ELR (cell line): Measurements from ENCODE around the gene SEC14L6.
"Not testable (repeated sequence)": the region's sequence is repeated elsewhere in the genome, so short reads cannot be mapped to it uniquely, and the experiment has no call there.

Experiments
- DNase-seq: peaks from one replicate; pipeline ENCODE4 v3.0.0-alpha.2; 2015; ENCODE audit warnings: low read depth

The SEC14L6 gene

GRCh38 chr22:30546616-30547015 lies at the start of gene SEC14L6:
TSS of gene SEC14L6 (minus strand) at chr22:30546741. CDS start at chr22:30546682, 59 bp downstream.
- DNase-seq, result no peak

GRCh38 chr22:30596199-30596598 lies 49.7 kb upstream of the SEC14L6 start:
- DNase-seq, result no peak

GRCh38 chr22:30592360-30592713 lies 45.8 kb upstream of the SEC14L6 start:
- DNase-seq, result not testable (repeated sequence)

DNA sequence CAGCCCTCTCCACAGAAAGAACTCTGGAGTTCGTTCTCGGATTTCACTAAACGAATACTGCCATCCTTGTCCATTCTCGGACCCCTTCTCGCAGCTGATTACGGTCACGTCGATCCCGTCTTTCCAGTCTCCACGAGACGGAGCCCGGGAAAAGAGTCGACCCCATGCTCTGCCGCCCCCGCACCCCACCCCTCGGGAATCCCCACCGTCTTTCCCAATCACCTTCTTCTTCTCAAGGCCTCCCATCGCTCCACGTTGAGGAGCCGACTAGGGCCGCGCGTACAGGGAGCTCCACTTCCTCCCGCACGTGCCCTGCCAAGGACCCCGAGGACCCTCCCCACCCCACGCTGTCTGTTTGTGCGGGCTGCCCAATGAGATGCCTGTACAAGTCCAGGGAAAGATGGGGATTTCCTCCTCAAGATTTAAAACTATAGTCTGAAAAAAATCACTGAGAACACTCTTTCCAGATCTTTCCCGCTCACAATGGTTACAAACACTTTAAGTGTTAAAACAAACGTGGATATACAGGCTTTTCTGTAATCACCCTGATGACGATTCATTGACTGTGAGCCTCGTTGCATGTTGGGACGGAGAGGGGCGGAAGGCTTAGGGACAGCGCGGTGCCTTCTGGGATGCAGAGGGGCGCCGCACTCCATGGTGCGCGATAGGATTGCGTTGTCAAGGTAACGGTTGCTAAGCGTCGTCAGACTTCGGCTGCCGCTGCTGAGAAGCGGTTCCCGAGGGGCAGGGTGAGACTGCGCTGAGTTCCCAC lies 45.2 kb upstream of the SEC14L6 start, which contains the start of gene PES1:
TSS of gene PES1 (minus strand) at position 323 of the 772 bp plus-strand sequence. CDS start at position 246, 77 bp downstream.
- DNase-seq, result peak; percentile 100

DNA sequence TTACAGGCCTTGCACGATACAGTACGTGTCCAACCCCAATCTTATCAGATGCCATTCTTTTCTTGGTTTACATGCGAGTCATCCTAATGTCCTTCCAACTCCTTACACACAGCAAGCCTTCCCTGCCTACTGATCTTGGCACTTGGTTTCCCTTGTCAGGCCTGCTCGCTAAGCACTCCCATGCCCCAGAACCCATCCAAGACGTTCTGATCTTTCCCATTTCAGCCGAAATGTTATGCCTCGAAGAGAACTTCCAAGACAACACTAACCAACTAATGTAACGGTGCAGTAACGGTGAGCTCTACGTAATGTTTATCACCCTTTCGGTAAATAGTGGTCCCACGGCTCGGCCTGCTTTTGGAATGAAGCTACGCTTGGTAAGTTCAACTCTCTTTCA lies 44.6 kb upstream of the SEC14L6 start:
- DNase-seq, result peak; percentile 59

DNA sequence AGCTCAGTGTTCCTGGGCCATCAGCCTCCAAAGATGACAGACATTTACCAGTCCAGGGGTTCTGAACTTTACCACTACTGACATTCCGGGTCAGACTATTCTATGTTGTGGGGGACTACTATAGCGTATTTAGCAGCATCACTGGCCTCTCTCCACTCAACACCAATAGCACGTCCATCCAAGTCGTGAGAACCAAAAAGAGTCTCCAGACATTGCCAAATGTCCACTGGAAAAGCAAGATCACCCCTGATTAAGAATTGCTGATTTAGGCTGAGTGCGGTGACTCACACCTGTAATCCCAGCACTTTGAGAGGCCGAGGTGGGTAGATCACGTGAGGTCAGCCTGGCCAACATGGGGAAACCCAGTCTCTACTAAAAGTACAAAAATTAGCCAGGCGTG lies 39.9 kb upstream of the SEC14L6 start:
- DNase-seq, result no peak

DNA sequence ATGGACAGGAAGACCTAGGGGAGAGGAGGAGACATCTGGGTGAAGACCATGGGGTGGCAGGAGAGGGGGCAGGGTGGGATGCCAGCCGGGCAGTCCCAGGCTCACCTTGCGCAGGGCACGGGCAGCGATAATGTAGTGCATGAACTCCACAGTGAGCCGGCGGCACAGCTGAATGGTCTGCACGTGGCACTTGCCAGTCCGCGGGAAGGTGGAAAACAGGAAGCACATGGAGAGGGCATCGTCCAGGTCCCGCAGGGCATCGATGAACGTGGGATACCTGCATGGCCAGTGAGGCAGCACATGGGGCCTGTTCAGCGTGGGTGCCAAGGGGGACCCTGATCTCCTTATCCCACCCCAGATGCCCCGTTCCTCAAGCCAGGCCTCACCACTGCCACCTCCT lies 37.9 kb upstream of the SEC14L6 start:
- no peak for DNase-seq

DNA sequence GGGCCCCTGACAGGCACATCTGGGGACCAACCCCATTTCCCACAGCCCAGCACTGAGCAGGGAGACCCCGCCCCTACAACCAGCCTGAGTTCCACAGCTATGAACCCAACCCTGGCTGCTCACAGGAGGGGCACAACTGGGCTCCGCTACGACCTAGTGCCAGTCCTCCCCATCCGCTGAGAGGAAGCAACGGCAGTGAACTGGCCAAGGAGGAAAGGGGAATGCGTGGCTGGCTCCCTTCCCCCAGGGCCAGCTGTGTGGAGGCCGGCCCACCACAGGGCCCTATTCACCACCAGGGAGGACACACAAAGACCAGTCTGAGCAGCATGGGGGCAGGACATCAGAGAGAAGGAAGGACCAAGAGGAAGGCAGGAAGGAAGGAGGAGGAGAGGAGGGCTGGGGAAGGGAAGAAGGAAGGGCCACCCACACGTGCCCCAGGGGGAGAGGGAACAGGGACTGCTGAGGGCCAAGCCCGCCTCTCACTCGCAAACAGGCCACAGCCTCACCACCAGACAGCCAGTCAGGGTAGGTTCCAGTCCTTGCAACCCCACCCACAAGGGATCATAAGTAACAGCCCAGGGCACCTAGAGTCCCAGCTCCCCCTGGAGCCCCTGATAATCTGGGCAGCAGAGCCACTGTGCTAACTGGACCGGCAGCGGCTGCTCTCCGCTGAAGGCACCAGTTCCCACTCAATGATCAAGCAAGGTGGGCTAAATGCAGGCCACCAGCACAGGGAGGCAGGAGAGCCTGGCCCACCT lies 36.4 kb upstream of the SEC14L6 start:
- no peak for DNase-seq

DNA sequence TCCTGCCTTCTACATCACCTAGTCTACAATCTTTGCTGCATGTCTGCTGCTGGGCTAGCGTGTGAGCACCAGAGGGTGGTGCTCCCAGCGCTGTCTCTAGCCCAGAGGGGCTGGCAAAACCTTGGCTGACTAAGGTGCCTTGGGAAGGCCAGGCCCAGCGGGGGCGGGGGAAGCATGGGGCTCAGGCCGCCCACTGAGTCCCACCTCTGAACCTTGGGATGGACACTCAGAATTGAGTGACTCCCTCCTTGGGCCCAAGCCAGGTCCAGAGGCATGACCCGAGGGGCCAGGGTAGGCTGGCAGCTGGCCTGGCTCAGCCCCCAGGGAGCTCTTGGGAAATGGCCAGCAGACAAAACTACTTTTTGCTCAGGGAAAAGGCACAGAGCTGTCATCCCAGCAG lies 35.5 kb upstream of the SEC14L6 start:
- no peak for DNase-seq

GRCh38 chr22:30580896-30581295 lies 34.4 kb upstream of the SEC14L6 start:
- no peak for DNase-seq

DNA sequence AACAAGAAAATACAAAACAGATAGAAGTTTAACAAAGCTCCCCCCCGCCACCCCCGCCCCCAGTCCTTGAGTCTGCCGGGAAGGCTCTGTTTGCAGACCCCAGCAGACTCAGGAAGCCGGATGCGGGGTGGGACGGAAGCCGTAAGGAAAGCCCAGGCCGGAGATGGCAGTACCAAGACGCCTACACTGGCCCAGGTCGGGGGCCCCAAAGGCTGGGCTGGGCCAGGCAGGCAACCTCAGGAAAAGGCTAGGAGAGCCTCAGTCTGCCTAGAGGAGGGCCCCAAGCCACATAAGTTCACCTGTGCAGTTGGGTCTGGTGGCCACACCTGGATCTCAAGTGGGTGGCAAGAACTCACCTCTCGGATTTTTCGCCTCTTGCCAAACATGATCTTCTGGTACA lies 31.9 kb upstream of the SEC14L6 start:
- no peak for DNase-seq

DNA sequence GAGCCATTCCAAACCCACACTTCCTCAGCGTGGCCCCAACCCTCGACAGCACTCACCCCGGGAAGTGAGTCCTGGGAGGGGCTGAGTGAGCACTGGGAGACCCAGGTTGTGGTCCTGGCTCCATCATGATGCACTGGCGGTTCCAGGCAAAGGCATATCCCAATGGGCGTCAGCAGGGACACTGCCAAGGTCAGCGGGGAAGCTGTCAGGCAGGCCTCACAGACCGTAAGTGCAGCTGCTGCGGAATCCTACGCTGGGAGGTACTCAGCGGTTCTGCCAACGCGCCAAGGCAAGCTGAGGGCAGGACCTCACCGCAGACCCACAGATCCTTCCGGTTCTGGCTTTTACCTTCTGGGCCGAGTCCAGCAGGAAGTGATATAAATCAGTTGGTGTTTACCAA lies 29.3 kb upstream of the SEC14L6 start:
- no peak for DNase-seq

- DNase-seq, result no peak
Observed at GRCh38 chr22:30574997-30575671, 28.6 kb upstream of the SEC14L6 start.

- no peak for DNase-seq
Observed at GRCh38 chr22:30574095-30574981, 27.8 kb upstream of the SEC14L6 start, which contains the start of gene GAL3ST1. TSS of gene GAL3ST1 (minus strand) at chr22:30574665. CDS start at chr22:30557392, 17,273 bp downstream.

DNA sequence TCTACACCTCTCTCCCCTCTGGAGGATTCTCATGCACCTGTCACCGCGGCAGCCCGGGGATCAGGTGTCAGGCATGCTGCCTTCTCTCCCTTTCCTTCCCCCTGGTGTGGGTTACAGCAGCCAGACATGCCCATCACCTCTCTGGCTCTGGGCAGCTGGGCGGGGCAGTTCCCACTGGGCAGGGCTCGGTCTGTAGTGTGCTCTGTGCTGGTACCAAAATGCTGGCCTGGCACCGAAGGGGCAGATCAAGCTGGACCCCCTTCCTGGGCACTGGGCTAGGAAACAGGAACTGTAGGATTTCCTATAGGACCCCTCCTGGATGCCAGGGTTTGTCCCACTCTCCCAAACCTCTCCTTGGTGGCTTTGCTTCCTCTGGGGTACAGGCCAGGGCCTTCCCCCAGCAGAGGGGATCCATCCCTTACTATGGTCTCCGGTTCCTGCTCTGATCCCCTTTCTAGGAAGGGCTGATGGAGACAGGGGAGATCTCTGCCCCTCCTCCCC lies 27.1 kb upstream of the SEC14L6 start:
- no peak for DNase-seq

- DNase-seq, result no peak
Observed at GRCh38 chr22:30572840-30573593, 26.5 kb upstream of the SEC14L6 start.

GRCh38 chr22:30572210-30572609 lies 25.7 kb upstream of the SEC14L6 start:
- no peak for DNase-seq

DNA sequence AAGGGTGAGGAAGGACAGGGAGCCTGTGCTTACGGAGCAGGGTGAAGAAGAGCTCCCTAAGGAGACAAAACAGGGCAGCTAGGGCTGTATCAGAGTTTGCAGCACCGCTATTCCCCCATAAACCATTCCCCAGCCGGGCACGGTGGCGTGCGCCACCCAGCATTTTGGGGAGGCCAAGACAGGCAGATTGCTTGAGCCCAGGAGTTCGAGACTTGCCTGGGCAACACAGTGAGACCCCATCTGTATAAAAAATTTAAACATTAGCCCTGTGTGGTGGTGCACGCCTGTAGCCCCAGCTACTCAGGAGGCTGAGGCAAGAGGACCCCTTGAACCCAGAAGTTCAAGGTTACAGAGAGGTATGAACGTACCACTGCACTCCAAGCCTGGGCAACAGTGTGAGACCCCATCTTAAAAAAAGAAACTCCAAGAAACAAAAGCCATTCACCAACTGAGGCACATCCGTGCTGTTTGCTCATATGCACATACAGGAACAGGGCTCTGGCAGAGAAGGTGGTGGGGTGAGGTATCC lies 23.2 kb upstream of the SEC14L6 start:
- DNase-seq, result no peak

DNA sequence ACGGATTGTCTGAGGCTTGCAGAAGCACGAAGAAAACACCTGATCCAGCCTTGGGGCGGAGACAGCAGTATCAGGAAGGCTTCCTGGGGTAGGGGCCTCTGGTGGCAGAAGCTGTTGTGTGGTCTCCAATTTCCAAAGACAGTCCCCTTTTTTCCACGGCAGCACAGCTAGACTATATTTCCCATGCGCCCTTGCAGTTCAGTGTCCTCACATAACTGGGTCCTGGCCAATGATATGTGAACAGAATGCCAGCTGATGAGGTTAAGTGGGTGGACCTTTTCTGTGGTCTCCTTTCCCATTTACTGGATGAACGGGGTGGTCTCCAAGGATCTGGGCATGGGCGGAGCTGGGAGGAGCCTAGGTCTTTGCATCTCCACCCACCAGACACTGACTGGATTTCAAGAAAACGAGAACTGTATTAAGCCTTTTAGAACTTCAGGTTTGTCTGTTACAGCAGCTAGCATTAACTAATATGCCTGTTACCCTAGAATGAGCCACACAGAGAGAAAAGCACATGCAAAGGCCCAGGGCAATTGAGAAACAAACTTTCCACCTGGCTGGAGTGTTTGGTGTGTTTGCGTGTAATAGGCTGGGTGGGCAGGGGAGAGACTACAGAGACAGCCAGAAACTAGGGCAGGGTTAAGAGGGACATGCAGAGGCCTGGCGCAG lies 21.7 kb upstream of the SEC14L6 start:
- no peak for DNase-seq

DNA sequence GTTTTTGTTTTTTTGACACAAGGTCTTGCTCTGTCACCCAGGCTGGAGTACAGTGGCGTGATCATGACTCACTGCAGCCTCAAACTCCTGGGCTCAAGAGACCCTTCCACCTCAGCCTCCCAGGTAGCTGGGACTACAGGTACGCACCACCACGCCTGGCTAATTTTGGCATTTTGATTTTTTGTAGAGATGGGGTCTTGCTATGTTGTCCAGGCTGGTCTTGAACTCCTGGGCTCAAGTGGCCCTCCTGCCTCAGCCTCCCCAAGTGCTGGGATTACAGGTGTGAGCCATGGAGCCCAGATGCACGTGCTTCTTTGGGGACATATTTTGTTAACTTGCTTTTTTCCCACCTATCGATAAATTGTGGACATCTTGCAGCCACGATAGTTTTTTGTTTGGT lies 20.7 kb upstream of the SEC14L6 start:
- not testable (repeated sequence) for DNase-seq
